ENCODE measurements around the gene AP3S2. TPM values are rescaled to one million over a fixed set of nuclear protein-coding genes. Genes with fewer than 3 reads are reported as not detected.

Gene AP3S2
- total and polyA plus RNA-seq, 2 donors (not counting 1 experiment from before 2014, with no cell fraction given) = 11.3 to 32.3 TPM

GRCh38 chr15:89805241-89806209 lies 88.3 kb downstream of the AP3S2 start:
- Histone ChIP-seq H3K4me1 (ENCODE audit: control insufficient read depth in 2 of 2, insufficient read depth in 2 of 2, low read length in 2 of 2) (no peaks in the 10 kb centered on the region), H3K4me3 (ENCODE audit: control extremely low read depth in 1 of 5, extremely low read depth in 1 of 5, insufficient read depth in 1 of 5, low read depth in 2 of 5, low read length in 4 of 5) (no peak overlapping the region), H3K4me2 (replicated peaks; ENCODE audit: low read depth, low read length, poor library complexity, severe bottlenecking) (no peak overlapping the region), H3K9ac (ENCODE audit: low read length) (no peak overlapping the region), H2AFZ (ENCODE audit: insufficient read depth, low read depth, low read length, poor library complexity, severe bottlenecking) (no peak overlapping the region), H3K79me2 (ENCODE audit: control insufficient read depth, insufficient read depth, low read length) (no peaks in the 10 kb centered on the region), H3K27ac (ENCODE audit: low read length in 2 of 2) (no peak overlapping the region), H4K20me1 (ENCODE audit: control insufficient read depth, insufficient read depth, low read length, poor library complexity, severe bottlenecking) (no peaks in the 10 kb centered on the region), H3K9me3 (ENCODE audit: control extremely low read depth in 1 of 3, control insufficient read depth in 2 of 3, insufficient read depth in 1 of 3, low read length in 2 of 3) (no peaks in the 10 kb centered on the region), H3K36me3 (replicated peaks in 1 of 2; ENCODE audit: control extremely low read depth in 1 of 2, control insufficient read depth in 1 of 2, extremely low read depth in 1 of 2, insufficient read depth in 2 of 2, low read length in 1 of 2) (no peaks in the 10 kb centered on the region), H3K27me3 (replicated peaks in 1 of 4; ENCODE audit: control extremely low read depth in 1 of 4, control insufficient read depth in 3 of 4, insufficient read depth in 4 of 4, low read length in 3 of 4) (no peaks in the 10 kb centered on the region)
- ChIA-PET POLR2A (no interaction called here), CTCF (interaction anchor here (0.6 kb wide), 1 partner anchor 14 kb away, joined by 3 read pairs; no protein-coding TSS in a partner anchor)
- no peak overlapping the region for H3K27ac Mint-ChIP-seq
- no peak for ATAC-seq (ENCODE audit: low read depth)
- intact Hi-C loops (cut with micrococcal nuclease) = no loop called here
- no peaks in the 10 kb centered on the region for H3K9me3 Mint-ChIP-seq (ENCODE audit: insufficient read depth)
- no peak for DNase-seq
- H3K27me3 Mint-ChIP-seq = no peaks in the 10 kb centered on the region
- WGBS (ENCODE audit: insufficient coverage) = 90% methylated on average over 27 of the region's 29 CpGs
- no peak overlapping the region for H3K4me3 Mint-ChIP-seq
- TF ChIP-seq EZH2 (IDR thresholded peaks at IDR 0.05; ENCODE audit: borderline replicate concordance, insufficient read depth, low read depth, low read length, poor library complexity, severe bottlenecking) (no peak), CTCF (IDR thresholded peaks at IDR 0.05) (no peak)
- H3K4me1 Mint-ChIP-seq = no peaks in the 10 kb centered on the region

Measured in B cell (primary cell).